Activated CD4-positive, CD25-positive, alpha-beta regulatory T cell treated with anti-CD3 and anti-CD28 coated beads, Interleukin-2, amount 50 U/mL, for 72 hours (primary cell): Measurements from ENCODE around the gene AKNAD1.

ENCODE experiments used
- DNase-seq: peaks from one replicate; pipeline ENCODE4 v3.0.0; 2021

Gene AKNAD1

DNA sequence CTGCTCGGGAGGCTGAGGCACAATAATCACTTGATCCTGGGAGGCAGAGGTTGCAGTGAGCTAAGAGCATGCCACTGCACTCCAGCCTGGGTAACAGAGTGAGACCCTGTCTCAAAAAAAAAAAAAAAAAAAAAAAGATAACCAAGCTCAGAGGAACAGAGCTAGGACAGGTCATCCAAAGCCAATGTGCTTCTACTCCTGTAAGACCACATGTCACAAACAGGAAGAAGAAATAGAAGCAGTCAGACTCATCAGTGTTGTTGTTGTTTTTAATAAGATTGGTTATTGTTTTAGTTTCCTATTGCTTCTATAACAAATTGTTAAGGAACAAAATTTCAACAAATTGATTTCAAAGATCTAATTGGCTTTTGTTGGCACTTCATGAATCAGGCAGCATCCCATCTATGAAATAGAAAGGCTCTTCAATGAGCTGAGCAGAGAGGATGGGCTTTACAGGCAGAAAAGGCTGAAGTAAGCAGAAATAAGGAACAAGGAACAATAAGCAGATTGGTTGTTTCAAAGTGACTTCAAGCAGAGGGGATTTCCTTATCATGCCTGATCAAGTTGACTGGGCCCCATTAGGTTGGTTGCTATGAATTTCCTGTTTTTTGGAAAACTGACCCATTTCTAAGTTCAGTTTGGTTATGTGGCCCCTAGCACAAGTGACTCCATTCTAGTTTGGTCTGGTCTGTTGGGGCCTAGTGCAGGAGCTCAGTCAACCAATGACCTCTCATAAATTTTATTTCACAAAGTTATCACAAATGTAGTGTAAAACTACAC is 6.0 kb upstream of the AKNAD1 start:
- no peak for DNase-seq

GRCh38 chr1:108862017-108862610 is 5.2 kb upstream of the AKNAD1 start:
- DNase-seq = no peak

DNA sequence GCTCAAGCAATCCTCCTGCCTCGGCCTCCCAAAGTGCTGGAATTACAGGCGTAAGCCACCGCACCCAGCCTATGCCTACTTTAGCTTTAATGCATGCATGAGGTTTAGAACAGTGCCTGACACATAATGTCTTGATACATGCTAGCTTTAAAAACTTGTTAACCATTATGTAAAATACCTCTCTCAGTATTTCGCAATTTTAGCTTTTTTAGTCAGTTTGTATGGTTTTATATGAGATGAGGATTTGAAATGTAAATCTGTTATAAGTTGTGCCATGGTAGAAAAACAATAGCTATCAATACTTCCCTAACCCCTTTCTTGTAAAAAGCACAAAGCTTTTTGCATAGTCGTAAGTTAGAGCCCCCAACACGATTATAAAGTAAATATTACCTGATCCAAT is 4.7 kb upstream of the AKNAD1 start:
- DNase-seq = no peak

DNA sequence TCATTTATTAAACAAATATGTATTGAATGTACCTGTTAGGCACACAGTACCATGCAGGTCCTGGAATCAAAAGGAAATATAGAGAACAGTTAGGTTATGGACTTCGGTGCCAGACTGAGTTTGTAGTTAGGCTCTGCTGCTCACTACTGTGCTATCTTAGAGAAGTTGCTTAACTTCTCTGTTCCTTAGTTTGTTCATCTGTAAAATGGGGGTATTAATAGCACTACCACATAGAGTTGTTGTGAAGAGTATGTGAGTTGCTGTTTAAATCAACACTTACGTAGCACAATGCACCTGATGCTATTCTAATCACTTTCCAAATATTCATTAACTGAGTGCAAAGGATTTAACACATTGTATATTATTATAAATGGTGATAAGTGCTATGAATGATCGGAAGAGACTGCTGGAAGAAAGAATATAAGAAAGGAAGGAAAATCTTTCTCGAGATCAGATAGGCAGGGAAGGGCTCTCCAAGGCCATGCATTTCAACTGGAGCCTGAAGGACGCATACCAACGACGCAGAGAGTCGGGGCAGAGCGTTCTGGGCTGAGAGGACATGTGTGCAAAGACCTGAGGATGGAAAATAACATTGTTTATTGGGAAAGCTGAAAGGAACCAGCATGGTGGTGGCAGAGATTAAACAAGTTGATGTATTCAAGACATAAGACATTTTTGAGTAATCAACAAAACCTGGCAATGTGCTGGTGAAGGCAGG is 3.5 kb upstream of the AKNAD1 start:
- no peak for DNase-seq

DNA sequence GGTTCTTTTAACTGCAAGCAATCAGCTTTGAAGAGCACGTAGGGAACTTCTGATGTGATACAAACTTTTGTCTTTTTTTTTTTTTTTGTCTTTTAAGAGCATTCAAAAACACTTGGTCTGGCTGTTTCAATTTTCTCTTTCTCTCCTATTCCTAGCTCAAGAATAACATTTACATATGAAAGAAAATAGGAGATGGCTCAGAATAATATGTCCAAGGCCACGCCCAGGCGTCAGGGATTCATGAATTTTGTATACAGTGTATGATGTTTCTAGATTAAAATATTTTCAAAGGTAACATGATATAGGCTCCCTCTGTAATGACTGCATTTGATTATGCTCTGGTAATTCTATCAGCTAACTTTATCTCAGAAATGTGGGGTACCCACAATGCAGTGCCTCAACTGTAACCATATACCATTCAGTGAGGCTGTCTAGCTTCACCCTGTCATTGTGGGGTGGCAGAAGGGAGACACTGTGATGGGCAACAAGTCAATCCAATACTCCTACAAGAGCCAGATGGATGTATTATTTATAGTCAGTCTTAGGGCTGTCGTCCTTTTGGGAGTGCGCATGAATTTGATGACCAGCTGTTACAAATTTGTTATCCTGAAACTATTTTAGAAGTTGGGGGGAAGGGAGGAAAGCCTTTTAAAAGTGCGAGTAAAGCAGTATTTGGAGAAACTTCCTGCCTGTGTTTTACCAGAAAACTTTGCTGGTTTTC is 1.5 kb upstream of the AKNAD1 start:
- DNase-seq = no peak

DNA sequence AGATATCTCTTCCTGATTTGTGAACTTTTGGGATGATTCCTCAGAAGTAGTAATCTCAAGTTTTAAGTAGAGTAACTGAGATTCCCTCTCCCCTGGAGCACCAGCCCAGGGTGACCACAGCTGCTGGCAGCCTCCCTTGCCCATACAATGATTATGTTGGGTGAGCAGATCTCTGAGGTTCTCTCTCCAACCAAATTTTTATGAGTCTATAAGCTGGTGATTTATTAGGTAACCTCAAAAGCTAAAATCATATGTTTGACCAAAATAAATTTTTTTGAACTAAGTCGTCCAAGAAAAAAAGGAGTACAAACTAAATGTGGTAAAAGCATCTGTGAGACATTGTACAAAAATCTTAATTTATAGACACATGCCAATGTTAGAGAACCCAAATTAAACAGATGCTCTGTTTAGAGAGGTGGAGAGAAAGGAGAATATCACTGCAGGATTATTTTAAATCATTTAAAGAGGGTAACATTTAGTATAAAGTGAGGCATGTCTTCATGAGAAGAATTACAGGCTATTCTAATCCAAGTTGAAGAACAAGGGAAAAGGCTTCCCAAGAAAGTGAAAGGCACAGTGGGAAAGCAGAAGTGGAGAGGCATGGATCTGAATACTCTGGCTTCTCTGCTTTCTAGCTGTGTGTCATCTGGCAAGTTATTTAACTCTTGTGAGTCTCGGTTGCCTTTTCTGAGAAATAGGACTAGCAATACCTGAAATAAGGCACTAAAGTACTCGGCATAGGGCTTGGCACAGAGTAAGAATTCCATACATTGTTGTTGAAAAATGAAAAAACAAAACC is 2.5 kb downstream of the AKNAD1 start:
- no peak for DNase-seq

GRCh38 chr1:108852221-108852975 is 4.5 kb downstream of the AKNAD1 start:
- DNase-seq = no peak

GRCh38 chr1:108851567-108851966 is 5.3 kb downstream of the AKNAD1 start:
- no peak for DNase-seq

DNA sequence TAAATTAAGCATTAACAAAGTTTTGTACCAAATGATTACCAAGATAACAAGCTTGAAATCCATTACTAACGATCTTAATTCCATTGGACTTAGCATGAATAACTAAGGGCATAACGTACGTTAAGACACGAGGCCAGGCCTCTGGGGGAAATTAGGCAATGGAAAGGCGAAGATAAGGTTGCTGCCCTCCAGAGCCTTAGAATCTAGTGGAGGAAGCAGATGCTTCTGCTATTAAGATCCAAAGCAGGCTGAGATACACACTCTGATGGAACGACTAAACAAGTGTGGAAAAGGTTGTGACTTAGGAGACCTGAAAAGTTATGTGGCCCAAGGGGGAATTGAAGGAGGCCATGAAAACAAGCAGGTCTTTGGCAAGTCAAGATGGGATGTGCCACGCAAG is 6.0 kb downstream of the AKNAD1 start:
- no peak for DNase-seq

DNA sequence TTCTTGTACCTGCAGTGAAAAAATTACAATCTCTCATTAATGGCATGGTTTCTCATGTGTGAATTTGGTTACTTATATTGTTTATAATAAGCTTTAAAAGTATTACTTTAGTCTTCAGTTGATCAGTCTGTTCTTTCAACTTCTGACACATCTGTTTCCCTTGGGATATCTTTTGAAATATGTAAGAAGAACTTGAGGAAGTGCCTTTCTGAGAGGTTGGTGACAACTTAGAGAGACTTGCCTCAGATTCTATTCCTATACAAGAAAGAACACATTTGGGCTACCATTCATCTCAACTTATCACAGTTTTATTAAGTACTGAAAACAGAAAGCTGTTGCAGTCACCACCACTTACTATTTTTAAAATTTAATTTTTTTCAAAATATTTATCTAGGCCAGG is 8.1 kb downstream of the AKNAD1 start:
- no peak for DNase-seq

GRCh38 chr1:108847494-108847893 is 9.4 kb downstream of the AKNAD1 start:
- no peak for DNase-seq

GRCh38 chr1:108845991-108846390 is 10.9 kb downstream of the AKNAD1 start:
- no peak for DNase-seq

DNA sequence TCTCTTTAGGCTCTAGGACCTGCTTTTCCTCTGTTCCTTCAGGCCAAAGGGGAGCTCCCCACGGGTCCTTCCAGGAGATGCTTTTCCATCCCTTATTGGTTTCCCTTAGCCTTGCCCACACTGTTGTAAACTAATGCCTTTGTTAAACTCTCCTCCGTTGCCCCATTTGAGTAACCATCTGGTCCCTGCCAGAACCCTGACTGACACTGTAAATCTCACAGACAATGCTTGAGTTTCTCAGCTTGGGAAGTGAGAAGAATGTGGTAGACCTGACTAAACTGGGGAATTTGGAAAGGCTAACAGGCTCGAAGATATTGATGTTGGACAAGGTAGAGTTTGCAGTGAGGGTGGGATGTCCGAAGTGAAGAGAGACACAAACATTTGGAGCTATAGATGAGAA is 11.4 kb downstream of the AKNAD1 start:
- no peak for DNase-seq

GRCh38 chr1:108843390-108844137 is 13.3 kb downstream of the AKNAD1 start:
- no peak for DNase-seq

DNA sequence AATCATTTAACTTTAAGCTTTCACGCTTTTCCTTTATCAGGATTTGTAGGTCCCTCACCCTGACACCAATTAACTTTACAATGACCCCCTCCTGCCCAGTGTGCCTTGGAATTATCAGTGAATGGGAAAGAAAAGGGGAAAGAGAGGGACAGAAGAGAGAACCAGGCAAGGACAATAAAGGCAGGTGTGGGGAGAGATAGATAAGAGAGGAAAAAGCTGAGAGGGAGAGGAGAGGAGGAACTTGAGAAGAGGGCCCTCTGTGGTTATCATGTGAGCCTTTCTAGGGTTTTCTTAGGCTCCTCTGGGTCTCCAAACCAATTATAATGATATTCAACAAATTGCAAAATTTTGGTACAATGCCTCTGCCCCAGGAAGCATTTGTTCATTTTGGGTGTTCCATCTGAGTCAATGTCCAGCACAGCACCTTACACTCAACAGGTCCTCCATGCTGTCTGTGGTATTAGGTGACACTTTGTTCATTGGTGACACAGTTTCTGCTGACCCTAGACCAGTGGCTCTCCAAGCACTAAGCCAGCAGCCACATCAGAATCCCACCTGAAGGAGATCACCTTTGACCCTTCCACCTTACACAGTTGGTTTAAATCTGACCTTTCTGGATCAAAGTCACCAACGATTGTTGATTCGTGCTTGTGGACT is 14.2 kb downstream of the AKNAD1 start:
- no peak for DNase-seq

DNA sequence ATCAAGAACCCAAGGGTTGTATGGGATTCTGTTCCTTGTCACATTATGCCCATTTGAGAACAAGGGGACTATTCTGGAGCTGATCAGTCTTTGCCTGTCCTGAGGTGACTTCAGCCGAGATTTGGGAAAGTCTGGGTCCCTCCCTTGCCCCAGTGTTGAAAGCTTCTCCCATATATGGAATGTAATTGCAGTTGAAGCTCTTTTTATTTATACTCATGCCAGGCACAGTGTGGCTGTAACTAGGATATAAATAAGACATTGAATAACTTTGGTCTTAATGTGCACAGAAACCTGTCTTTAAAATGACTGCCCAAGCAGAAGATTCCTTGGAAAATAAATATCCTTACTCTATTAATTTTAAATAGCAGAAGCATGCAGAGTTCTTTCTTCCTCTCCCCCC is 15.2 kb downstream of the AKNAD1 start:
- DNase-seq = no peak

- no peak for DNase-seq
Observed at GRCh38 chr1:108832929-108833328, 24.0 kb downstream of the AKNAD1 start.

- DNase-seq = no peak
Observed at GRCh38 chr1:108831225-108831624, 25.7 kb downstream of the AKNAD1 start.

GRCh38 chr1:108830119-108831008 is 26.5 kb downstream of the AKNAD1 start:
- no peak for DNase-seq
